Esophagus (tissue), 2 donors: Measurements from ENCODE around the gene BRD4. TPM values are rescaled to one million over a fixed set of nuclear protein-coding genes. Genes with fewer than 3 reads are reported as not detected.

Experiments
- H3K27ac ChIP-seq, 2 donors: one replicate each; pipeline ENCODE4 v1.5.1; 2013; ENCODE audit warnings: low read depth in 2 of 2, mild to moderate bottlenecking in 2 of 2, inconsistent platforms in 1 of 2, low read length in 1 of 2, moderate library complexity in 1 of 2
- H3K27me3 ChIP-seq, 2 donors: one replicate each; pipeline ENCODE4 v1.6.1; 2013; ENCODE audit warnings: low read length in 2 of 2, control low read depth in 1 of 2, mild to moderate bottlenecking in 1 of 2; ENCODE audit not compliant: insufficient read depth in 2 of 2, control insufficient read depth in 1 of 2
- H3K36me3 ChIP-seq, 2 donors: one replicate each; pipeline ENCODE4 v1.6.1; 2013; ENCODE audit warnings: low read length in 1 of 2; ENCODE audit not compliant: control insufficient read depth in 2 of 2, insufficient read depth in 2 of 2
- H3K4me1 ChIP-seq, 2 donors: one replicate each; pipeline ENCODE4 v1.6.1; 2013; ENCODE audit warnings: low read length in 1 of 2; ENCODE audit not compliant: control insufficient read depth in 2 of 2, insufficient read depth in 2 of 2
- H3K4me3 ChIP-seq, 2 donors: one replicate each; pipeline ENCODE4 v1.5.1; 2013; ENCODE audit warnings: low read length in 2 of 2, mild to moderate bottlenecking in 2 of 2, low read depth in 1 of 2, moderate library complexity in 1 of 2
- H3K9me3 ChIP-seq, 2 donors: one replicate each; pipeline ENCODE4 v1.6.1; 2013; ENCODE audit warnings: mild to moderate bottlenecking in 2 of 2, low read depth in 1 of 2, low read length in 1 of 2, moderate library complexity in 1 of 2; ENCODE audit not compliant: control insufficient read depth in 2 of 2, insufficient read depth in 1 of 2
- WGBS, 2 donors: extraction: QIAGEN DNeasy Blood & Tissue Kit; methylation state at CpG; one replicate each; pipeline ENCODE4 v1.1.7; 2013; 5-methylcytosine and 5-hydroxymethylcytosine counted together
- polyA plus RNA-seq, 2 donors: library from polyadenylated mRNA; stranded (reverse); fragments of 200-250 nt; gene quantifications; one replicate each; pipeline ENCODE4 v1.2.3, GENCODE V29; 2013
- donor health status: healthy with polysubstance abuse.
- donor health status: Bipolar disorder and iron deficiency.

BRD4 gene
- polyA plus RNA-seq, 2 donors, result 13.9 to 27.4 TPM

- peaks cover 29 to 80% of the 10 kb centered on the region in 2 donors for H3K36me3 ChIP-seq
- no peaks in the 10 kb centered on the region for H3K27me3 ChIP-seq
- peaks cover 0 to 2% of the 10 kb centered on the region in 2 donors for H3K9me3 ChIP-seq
- 85 to 86% methylated on average over 9 of the region's 9 CpGs for WGBS, 2 donors
- no peak overlapping the region for H3K27ac ChIP-seq
- H3K4me1 ChIP-seq, result peaks cover 0 to 2% of the 10 kb centered on the region in 2 donors
- no peak overlapping the region for H3K4me3 ChIP-seq
Measured at GRCh38 chr19:15241259-15241910, 91.0 kb downstream of the BRD4 start.

GRCh38 chr19:15240515-15240914, 91.8 kb downstream of the BRD4 start:
- Histone ChIP-seq H3K36me3 (peaks cover 30 to 77% of the 10 kb centered on the region in 2 donors), H3K9me3 (no peaks in the 10 kb centered on the region), H3K4me1 (peaks cover 0 to 2% of the 10 kb centered on the region in 2 donors), H3K4me3 (no peak overlapping the region), H3K27me3 (no peaks in the 10 kb centered on the region), H3K27ac (no peak overlapping the region)
- WGBS, 2 donors, result 79% methylated on average over 9 of the region's 9 CpGs

GRCh38 chr19:15239337-15239949, 92.9 kb downstream of the BRD4 start:
- Histone ChIP-seq H3K36me3 (peaks cover 30 to 68% of the 10 kb centered on the region in 2 donors), H3K4me1 (no peaks in the 10 kb centered on the region), H3K4me3 (no peak overlapping the region), H3K27ac (no peak overlapping the region), H3K9me3 (no peaks in the 10 kb centered on the region), H3K27me3 (no peaks in the 10 kb centered on the region)
- 93 to 94% methylated on average over 26 of the region's 26 CpGs for WGBS, 2 donors

GRCh38 chr19:15238639-15239155, 93.6 kb downstream of the BRD4 start:
- 88 to 91% methylated on average over 25 to 29 of the region's 29 CpGs for WGBS, 2 donors
- Histone ChIP-seq H3K27ac (no peak overlapping the region), H3K4me3 (no peak overlapping the region), H3K36me3 (peaks cover 30 to 63% of the 10 kb centered on the region in 2 donors), H3K9me3 (no peaks in the 10 kb centered on the region), H3K27me3 (no peaks in the 10 kb centered on the region), H3K4me1 (no peaks in the 10 kb centered on the region)

- H3K36me3 ChIP-seq, result peaks cover 30 to 56% of the 10 kb centered on the region in 2 donors
- H3K4me3 ChIP-seq, result no peak overlapping the region
- H3K9me3 ChIP-seq, result no peaks in the 10 kb centered on the region
- 87 to 91% methylated on average over 42 of the region's 42 CpGs for WGBS, 2 donors
- H3K4me1 ChIP-seq, result no peaks in the 10 kb centered on the region
- no peaks in the 10 kb centered on the region for H3K27me3 ChIP-seq
- H3K27ac ChIP-seq, result no peak overlapping the region
Measured at GRCh38 chr19:15237759-15238638, 94.3 kb downstream of the BRD4 start.

- H3K4me1 ChIP-seq, result peaks cover 0 to 5% of the 10 kb centered on the region in 2 donors
- H3K27ac ChIP-seq, result no peak overlapping the region
- no peaks in the 10 kb centered on the region for H3K9me3 ChIP-seq
- WGBS, 2 donors, result 92 to 94% methylated on average over 9 of the region's 9 CpGs
- no peak overlapping the region for H3K4me3 ChIP-seq
- no peaks in the 10 kb centered on the region for H3K27me3 ChIP-seq
- peaks cover 26 to 48% of the 10 kb centered on the region in 2 donors for H3K36me3 ChIP-seq
Measured at GRCh38 chr19:15236886-15237285, 95.5 kb downstream of the BRD4 start.

GRCh38 chr19:15235781-15236180, 96.6 kb downstream of the BRD4 start:
- H3K27me3 ChIP-seq, result no peaks in the 10 kb centered on the region
- 72 to 73% methylated on average over 2 of the region's 2 CpGs for WGBS, 2 donors
- H3K9me3 ChIP-seq, result no peaks in the 10 kb centered on the region
- H3K27ac ChIP-seq, result no peak overlapping the region
- H3K36me3 ChIP-seq, result peaks cover 20 to 39% of the 10 kb centered on the region in 2 donors
- peaks cover 3 to 11% of the 10 kb centered on the region in 2 donors for H3K4me1 ChIP-seq
- H3K4me3 ChIP-seq, result no peak overlapping the region

GRCh38 chr19:15234431-15235130, 97.8 kb downstream of the BRD4 start:
- peaks cover 3 to 12% of the 10 kb centered on the region in 2 donors for H3K4me1 ChIP-seq
- no peaks in the 10 kb centered on the region for H3K9me3 ChIP-seq
- H3K27me3 ChIP-seq, result no peaks in the 10 kb centered on the region
- peaks cover 15 to 28% of the 10 kb centered on the region in 2 donors for H3K36me3 ChIP-seq
- H3K27ac ChIP-seq, result peak overlapping the region in 1 of 2 donors; percentile 60
- 68 to 69% methylated on average over 10 of the region's 10 CpGs for WGBS, 2 donors
- H3K4me3 ChIP-seq, result no peak overlapping the region

- peak overlapping the region; percentile 56 to 57 for H3K4me3 ChIP-seq
- H3K27ac ChIP-seq, result peak overlapping the region; percentile 86 to 92
- WGBS, 2 donors, result 58 to 80% methylated on average over 10 of the region's 10 CpGs
- H3K4me1 ChIP-seq, result peaks cover 3 to 12% of the 10 kb centered on the region in 2 donors
- H3K27me3 ChIP-seq, result no peaks in the 10 kb centered on the region
- no peaks in the 10 kb centered on the region for H3K9me3 ChIP-seq
- peaks cover 0 to 6% of the 10 kb centered on the region in 2 donors for H3K36me3 ChIP-seq
Measured at GRCh38 chr19:15231271-15231670, 101.1 kb downstream of the BRD4 start.
